ENCODE results near the gene LNPEP.
"Not testable (repeated sequence)": the region's sequence is repeated elsewhere in the genome, so short reads cannot be mapped to it uniquely, and the experiment has no call there.

LNPEP gene

GRCh38 chr5:97070234-97070633, 134.4 kb downstream of the LNPEP start:
- DNase-seq, result no peak

- DNase-seq, result no peak
These were observed 135.2 kb downstream of the LNPEP start for GRCh38 chr5:97071101-97071500.

- no peak for DNase-seq
These were observed 136.1 kb downstream of the LNPEP start for GRCh38 chr5:97071993-97072392.

- no peak for DNase-seq
These were observed 136.8 kb downstream of the LNPEP start for GRCh38 chr5:97072696-97073095.

GRCh38 chr5:97073420-97073819, 137.5 kb downstream of the LNPEP start:
- DNase-seq, result no peak

- DNase-seq, result no peak
These were observed 139.1 kb downstream of the LNPEP start for GRCh38 chr5:97074859-97075489.

GRCh38 chr5:97075649-97076048, 139.8 kb downstream of the LNPEP start:
- DNase-seq, result no peak

- DNase-seq, result no peak
These were observed 140.2 kb downstream of the LNPEP start for GRCh38 chr5:97076098-97076497.

GRCh38 chr5:97077246-97077645, 141.4 kb downstream of the LNPEP start:
- DNase-seq, result no peak

GRCh38 chr5:97078958-97079743, 143.3 kb downstream of the LNPEP start:
- peak in 1 of 5 experiments; percentile 22 for DNase-seq

- DNase-seq, result not testable (repeated sequence)
These were observed 149.0 kb downstream of the LNPEP start for GRCh38 chr5:97084782-97085458.

GRCh38 chr5:97085459-97086181, 149.7 kb downstream of the LNPEP start:
- no peak for DNase-seq

Data from T-helper 2 cell (primary cell).